ENCODE measurements around the gene POLD1.

Gene POLD1

GRCh38 chr19:50392759-50393158 is 8.6 kb downstream of the POLD1 start:
- DNase-seq: no peak

GRCh38 chr19:50393589-50393988 is 9.4 kb downstream of the POLD1 start:
- DNase-seq: no peak

GRCh38 chr19:50394017-50394416 is 9.9 kb downstream of the POLD1 start:
- no peak for DNase-seq

GRCh38 chr19:50398675-50399367 is 14.7 kb downstream of the POLD1 start:
- no peak for DNase-seq

- no peak for DNase-seq
These were observed 15.2 kb downstream of the POLD1 start for GRCh38 chr19:50399368-50399745.

- DNase-seq: no peak
These were observed 17.7 kb downstream of the POLD1 start for GRCh38 chr19:50401605-50402450.

- DNase-seq: no peak
These were observed 18.6 kb downstream of the POLD1 start for GRCh38 chr19:50402544-50403301.

GRCh38 chr19:50406156-50406820 is 22.1 kb downstream of the POLD1 start:
- no peak for DNase-seq

GRCh38 chr19:50406829-50407228 is 22.7 kb downstream of the POLD1 start:
- DNase-seq: no peak

- no peak for DNase-seq
These were observed 25.2 kb downstream of the POLD1 start for GRCh38 chr19:50409347-50409746.

- DNase-seq: no peak
These were observed 26.0 kb downstream of the POLD1 start for GRCh38 chr19:50410109-50410508.

- no peak for DNase-seq
These were observed 28.3 kb downstream of the POLD1 start for GRCh38 chr19:50412419-50412818.

GRCh38 chr19:50413096-50413495 is 28.9 kb downstream of the POLD1 start:
- DNase-seq: no peak

- DNase-seq: no peak
These were observed 29.4 kb downstream of the POLD1 start for GRCh38 chr19:50413531-50413930.

GRCh38 chr19:50414864-50415660 is 30.9 kb downstream of the POLD1 start:
- no peak for DNase-seq

GRCh38 chr19:50415661-50416033 is 31.5 kb downstream of the POLD1 start:
- DNase-seq: no peak

- DNase-seq: no peak
These were observed 32.2 kb downstream of the POLD1 start for GRCh38 chr19:50416034-50416977.

GRCh38 chr19:50417111-50418081 is 33.2 kb downstream of the POLD1 start:
- DNase-seq: no peak

GRCh38 chr19:50418176-50419021 is 34.3 kb downstream of the POLD1 start, which contains the start of gene SPIB:
SPIB (plus strand) TSS chr19:50418938; CDS start chr19:50418963, 25 bp downstream.
- DNase-seq: no peak

Data from cortex of kidney (tissue), 1 donor.